Measurements from ENCODE around the gene ENTHD1. TPM values are rescaled to one million over a fixed set of nuclear protein-coding genes. Genes with fewer than 3 reads are reported as not detected.

The ENTHD1 gene
- total and polyA plus RNA-seq, 2 of the 4 experiments (the other 2 are of a cell fraction) = not detected

- no peak overlapping the region for H3K4ac ChIP-seq (ENCODE audit: low read depth, low read length)
- no peaks in the 10 kb centered on the region for H4K20me1 ChIP-seq (ENCODE audit: insufficient read depth, low read length)
- no peak overlapping the region for H2BK120ac ChIP-seq (ENCODE audit: low read depth, low read length)
- H2AK9ac ChIP-seq (replicated peaks; ENCODE audit: low read depth, low read length, poor library complexity) = no peak overlapping the region
- no peak overlapping the region for H3K23ac ChIP-seq (ENCODE audit: low read depth, low read length)
- no peaks in the 10 kb centered on the region; the same call in 1 of the 2 replicates for H3K9me1 ChIP-seq (ENCODE audit: insufficient read depth, low read length)
- H3K9ac ChIP-seq (ENCODE audit: low read depth, low read length) = no peak overlapping the region
- no peaks in the 10 kb centered on the region; the same call in 1 of the 2 replicates for H3K4me1 ChIP-seq (ENCODE audit: control insufficient read depth, insufficient read depth, low read length)
- H3K27me3 ChIP-seq (ENCODE audit: control insufficient read depth, insufficient read depth, low read length) = peaks cover 69% of the 10 kb centered on the region
- dilution Hi-C loops (cut with HindIII; ENCODE audit: low sequenced_read_pairs, unreplicated experiment) (no loop called here), in situ Hi-C loops (cut with MboI; ENCODE audit: low sequenced_read_pairs) (no loop called here), intact Hi-C loops (cut with micrococcal nuclease) (no loop called here)
- no peak overlapping the region for H4K8ac ChIP-seq (ENCODE audit: low read depth in 2 of 2, low read length in 2 of 2)
- no peak overlapping the region for H2BK5ac ChIP-seq (ENCODE audit: low read depth, low read length, poor library complexity, severe bottlenecking)
- no peak overlapping the region for H3K14ac ChIP-seq (replicated peaks; ENCODE audit: low read depth, low read length)
- DNase-seq (no peak), ATAC-seq (ENCODE audit: low read depth) (no peak)
- H2AFZ ChIP-seq (replicated peaks; ENCODE audit: low read length, poor library complexity) = no peak overlapping the region
- BruUV-seq (replicated peaks) = no TSS peak
- no peak overlapping the region for H2BK15ac ChIP-seq (ENCODE audit: low read depth, low read length)
- no peak overlapping the region for H3K4me2 ChIP-seq (ENCODE audit: low read depth, low read length)
- H3K9me3 ChIP-seq (ENCODE audit: control insufficient read depth, insufficient read depth, low read length) = no peaks in the 10 kb centered on the region
- ChIA-PET POLR2A (ENCODE audit: unreplicated experiment) (no interaction called here), CTCF (no interaction called here)
- no peak overlapping the region for H4K91ac ChIP-seq (ENCODE audit: insufficient read depth, low read depth, low read length)
- H2AK5ac ChIP-seq (ENCODE audit: low read depth, low read length) = no peak overlapping the region
- no peak overlapping the region for H3K4me3 ChIP-seq (ENCODE audit: insufficient read depth, low read depth, low read length)
- H3K36me3 ChIP-seq (ENCODE audit: control insufficient read depth, insufficient read depth, low read length) = no peaks in the 10 kb centered on the region
- WGBS, 2 experiments (ENCODE audit: extremely low coverage in 2 of 2, insufficient read length in 1 of 2) = no CpG with 5 or more reads among the region's 2 CpGs
- no peak overlapping the region for H3K56ac ChIP-seq (ENCODE audit: extremely low read depth, insufficient read depth, low read length)
- no peak overlapping the region for H3K27ac ChIP-seq (ENCODE audit: insufficient read depth, low read length)
- H2BK20ac ChIP-seq (ENCODE audit: low read depth, low read length) = no peak overlapping the region
- no peak overlapping the region for H3K18ac ChIP-seq (ENCODE audit: low read depth, low read length)
- H4K5ac ChIP-seq (ENCODE audit: low read depth, low read length) = no peak overlapping the region
- no peaks in the 10 kb centered on the region for H3K79me1 ChIP-seq (ENCODE audit: low read depth in 1 of 2, low read length in 2 of 2)
- TF ChIP-seq CTCF (conservative IDR thresholded peaks at IDR 0.05; ENCODE audit: low read depth, low read length) (no peak), MAFK (IDR thresholded peaks at IDR 0.05; ENCODE audit: low read depth, low read length) (no peak), BHLHE40 (IDR thresholded peaks at IDR 0.05; ENCODE audit: low read depth, low read length) (no peak), RFX5 (IDR thresholded peaks at IDR 0.05; ENCODE audit: low read depth, low read length) (no peak), USF2 (IDR thresholded peaks at IDR 0.05; ENCODE audit: low read depth, low read length) (no peak), RAD21 (IDR thresholded peaks at IDR 0.05; ENCODE audit: low read length) (no peak), CHD1 (IDR thresholded peaks at IDR 0.05; ENCODE audit: low read depth, low read length) (no peak), CEBPB (IDR thresholded peaks at IDR 0.05; ENCODE audit: low read depth, low read length) (no peak), RCOR1 (IDR thresholded peaks at IDR 0.05; ENCODE audit: insufficient replicate concordance, low read length) (no peak), MXI1 (IDR thresholded peaks at IDR 0.05; ENCODE audit: borderline replicate concordance, low read depth, low read length) (no peak), FOS (IDR thresholded peaks at IDR 0.05; ENCODE audit: low read depth, low read length) (no peak), POLR2A (IDR thresholded peaks at IDR 0.05; ENCODE audit: low read depth, low read length) (no peak)
These were observed 31.7 kb upstream of the ENTHD1 start for GRCh38 chr22:39925273-39925672.
